ENCODE data around the gene KPNA1.

KPNA1 gene

DNA sequence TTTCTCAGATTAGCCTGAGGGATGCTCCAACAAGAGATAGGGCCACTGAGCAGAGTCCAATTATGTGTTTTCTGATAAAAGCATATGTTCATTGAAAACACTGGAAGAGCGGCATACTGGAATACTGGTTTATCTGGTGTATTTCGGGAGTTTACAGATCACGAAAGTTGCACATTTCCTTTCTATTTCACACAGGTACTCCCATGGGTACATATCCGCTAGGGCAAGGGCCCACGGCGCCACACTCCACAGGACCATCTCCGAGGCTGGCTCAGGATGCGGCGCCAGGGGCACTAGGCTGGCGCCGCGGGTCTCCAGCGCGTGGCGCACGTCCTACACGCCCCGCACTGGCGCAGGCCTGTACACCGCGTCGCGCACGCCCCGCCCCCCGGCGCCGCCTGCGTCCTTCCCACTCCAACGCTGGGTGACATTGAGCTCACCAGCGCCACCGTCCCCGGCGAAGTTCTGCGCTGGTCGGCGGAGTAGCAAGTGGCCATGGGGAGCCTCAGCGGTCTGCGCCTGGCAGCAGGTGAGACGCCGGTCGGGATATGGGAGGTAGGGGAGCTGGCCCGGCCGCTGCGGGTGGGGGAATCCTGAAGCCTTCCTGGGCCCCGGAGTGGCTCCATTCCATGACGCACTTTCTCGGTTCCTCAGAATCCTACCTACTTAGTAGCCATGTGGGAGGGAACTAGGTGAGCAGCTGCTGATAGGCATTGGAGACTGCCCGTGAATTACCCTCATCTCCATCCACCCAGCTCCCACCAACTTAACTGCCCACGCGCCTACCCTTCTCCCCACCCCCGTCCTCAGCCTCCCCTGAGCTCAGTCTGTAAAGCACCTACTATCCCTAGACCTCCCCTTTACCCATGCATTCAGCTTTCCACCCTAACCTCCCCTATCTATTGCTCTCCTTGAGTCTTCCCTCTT is 130.7 kb downstream of the KPNA1 start, which contains the start of gene FAM162A:
Gene FAM162A (plus strand): TSS at position 412 of the 927 bp plus-strand sequence. CDS start 84 bp downstream, at position 496.
- peak; percentile 96 to 98 for DNase-seq
- no peak for TF ChIP-seq GATA1 (IDR thresholded peaks at IDR 0.05; ENCODE audit: low read depth, low read length)
- TF ChIP-seq POLR2A (IDR thresholded peaks at IDR 0.05; ENCODE audit: low read length), result peak; percentile 80

DNA sequence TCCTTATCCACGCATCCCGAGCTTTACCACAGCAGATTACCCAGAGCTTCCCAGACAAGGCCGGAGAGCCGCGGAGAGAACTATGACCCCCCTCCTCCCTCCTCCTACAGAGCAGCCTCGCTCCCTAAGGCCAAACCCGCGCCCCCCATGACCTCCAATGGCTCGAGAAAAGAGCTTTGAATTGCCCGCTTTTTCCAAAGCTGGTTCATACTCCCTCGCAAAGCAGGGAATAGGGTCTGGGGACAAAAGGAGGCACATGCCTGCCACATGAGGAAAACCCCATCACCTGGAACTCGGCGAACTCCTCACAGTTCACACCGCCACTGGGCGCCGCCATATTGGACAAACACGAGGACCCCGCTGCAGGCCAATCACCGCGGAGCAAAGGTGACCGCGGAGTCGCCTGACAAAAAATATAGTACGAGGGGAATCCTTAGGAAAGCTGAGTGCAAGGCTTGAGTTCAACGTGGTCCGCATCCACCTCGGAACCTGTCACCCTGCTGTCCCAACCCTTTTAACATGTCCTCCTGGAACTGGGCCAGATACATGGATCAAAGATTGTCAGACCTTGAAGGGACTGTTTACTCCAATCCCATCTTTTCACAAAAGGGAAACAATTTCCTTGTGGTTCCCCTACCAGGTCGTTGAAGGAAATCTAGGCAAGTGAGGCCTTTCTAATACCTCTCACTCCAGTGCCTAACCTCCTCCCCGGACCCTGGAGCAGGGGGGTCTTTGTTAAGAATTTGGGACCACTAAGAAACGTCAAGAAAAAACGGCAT is 131.7 kb downstream of the KPNA1 start, which contains the start of gene MIX23:
Gene MIX23 (minus strand): TSS at position 344 of the 779 bp plus-strand sequence. CDS start 7 bp downstream, at position 337.
- peak; percentile 88 to 91 for DNase-seq
- TF ChIP-seq POLR2A (IDR thresholded peaks at IDR 0.05; ENCODE audit: low read length) (peak; percentile 50), GATA1 (IDR thresholded peaks at IDR 0.05; ENCODE audit: low read depth, low read length) (no peak)

DNA sequence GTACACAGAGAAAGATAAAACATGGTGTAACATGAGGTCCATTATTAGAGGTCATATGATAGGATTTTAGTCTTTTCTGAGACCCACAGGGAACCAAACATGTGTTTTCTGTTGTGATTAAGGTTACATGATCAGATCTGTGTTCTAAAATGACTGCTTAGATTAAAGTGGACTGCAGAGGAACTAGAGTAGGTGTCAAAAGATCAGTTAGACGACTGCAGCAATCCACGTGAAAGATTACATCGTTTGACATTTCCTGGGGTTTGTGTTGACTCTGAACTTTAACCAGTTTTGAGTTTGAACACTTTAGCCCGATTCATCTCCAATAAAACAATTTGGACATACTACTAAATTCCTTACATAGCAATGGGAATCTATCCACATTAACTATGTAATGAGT is 136.8 kb downstream of the KPNA1 start:
- DNase-seq, result no peak

DNA sequence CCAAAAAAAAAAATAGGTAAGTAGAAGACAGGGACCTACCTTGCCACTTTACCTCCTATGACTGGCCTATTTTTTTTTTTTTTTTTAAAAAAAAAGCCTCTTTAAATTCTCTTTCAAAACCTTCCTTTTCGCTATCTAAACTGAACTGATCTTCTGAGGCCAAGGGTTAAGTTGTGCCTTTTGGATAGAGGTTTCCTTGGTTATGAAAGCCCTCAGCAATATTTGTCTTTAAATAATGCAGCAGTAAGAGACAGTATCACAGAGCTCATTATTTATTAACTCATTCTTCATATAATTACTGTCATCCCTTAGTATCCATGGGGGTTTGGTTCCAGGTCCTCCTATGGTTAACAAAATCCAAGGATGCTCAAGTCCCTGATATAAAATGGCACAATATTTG is 140.7 kb downstream of the KPNA1 start:
- DNase-seq, result no peak
- TF ChIP-seq GATA1 (IDR thresholded peaks at IDR 0.05; ENCODE audit: low read depth, low read length), result no peak
- no peak for TF ChIP-seq POLR2A (IDR thresholded peaks at IDR 0.05; ENCODE audit: low read length)

More for the DNA sequence above, 136.8 kb downstream of the KPNA1 start:
- TF ChIP-seq POLR2A (IDR thresholded peaks at IDR 0.05; ENCODE audit: low read length) (no peak), GATA1 (IDR thresholded peaks at IDR 0.05; ENCODE audit: low read depth, low read length) (no peak)
